Stimulated activated CD8-positive, alpha-beta memory T cell treated with anti-CD3 and anti-CD28 coated beads, Interleukin-15, amount 100 ng/mL, for 4 hours (primary cell): ENCODE measurements around the gene FAM149A.

ENCODE experiments used
- DNase-seq, 2 donors: peaks; one replicate each; pipeline ENCODE4 v3.0.0-alpha.2; 2020; ENCODE audit warnings: low read depth in 2 of 2

FAM149A gene

GRCh38 chr4:186104114-186104889 is at the start of gene FAM149A:
FAM149A (plus strand) TSS chr4:186104704.
- DNase-seq, result peak; percentile 4 to 20

DNA sequence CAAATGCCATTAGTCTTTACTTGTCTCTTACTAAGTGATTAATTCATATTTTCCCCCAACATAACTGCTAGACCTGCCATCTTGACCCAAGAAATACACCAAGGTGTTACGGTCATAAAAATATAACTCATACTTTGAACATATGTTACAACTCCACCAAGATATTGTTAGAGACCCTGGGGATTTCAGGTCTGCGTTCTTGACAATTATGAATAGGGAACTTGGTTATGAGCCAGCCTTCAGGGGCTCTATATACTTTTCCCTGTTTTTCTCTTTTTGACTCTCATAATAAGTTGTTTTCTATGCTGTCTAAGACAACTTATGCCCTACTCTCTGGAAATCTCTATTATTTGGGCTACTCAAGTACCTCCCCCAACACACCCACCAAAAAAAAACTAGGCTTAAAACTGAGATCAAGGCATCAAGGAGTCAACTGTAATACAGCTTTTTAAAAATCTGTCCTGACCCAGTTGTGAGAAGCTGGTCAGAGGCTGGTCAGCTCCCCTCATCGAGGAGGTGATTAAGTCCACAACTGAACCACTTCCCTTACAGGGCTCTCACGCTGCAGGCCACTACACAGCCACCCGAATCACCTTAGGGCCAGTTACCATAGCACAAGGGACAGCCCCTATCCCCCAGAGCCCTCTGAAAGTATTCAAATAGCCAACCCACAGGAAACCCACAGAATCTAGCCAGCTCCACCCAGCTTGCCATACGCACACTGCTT is 46.1 kb upstream of the FAM149A start:
- DNase-seq, result no peak

GRCh38 chr4:186058980-186059316 is 45.6 kb upstream of the FAM149A start:
- no peak for DNase-seq

DNA sequence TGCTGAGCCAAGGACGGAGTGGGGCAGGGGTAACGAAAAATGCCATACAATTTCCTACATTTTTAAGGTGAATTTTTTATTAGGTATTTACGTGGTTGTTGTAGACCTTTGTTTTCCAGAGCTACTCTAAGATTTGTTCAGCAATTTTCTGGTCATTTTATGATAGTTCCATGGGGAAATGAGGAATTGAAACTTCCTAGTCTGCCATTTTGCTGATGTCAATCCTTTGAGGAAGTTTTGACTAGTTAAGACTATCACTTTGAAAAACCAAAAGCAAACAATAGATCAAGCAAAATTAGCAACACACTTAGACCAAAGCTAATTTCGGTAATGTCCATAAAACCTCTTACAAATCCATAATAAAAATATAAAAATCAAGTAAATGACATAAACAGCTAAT is 42.6 kb upstream of the FAM149A start:
- DNase-seq, result no peak

DNA sequence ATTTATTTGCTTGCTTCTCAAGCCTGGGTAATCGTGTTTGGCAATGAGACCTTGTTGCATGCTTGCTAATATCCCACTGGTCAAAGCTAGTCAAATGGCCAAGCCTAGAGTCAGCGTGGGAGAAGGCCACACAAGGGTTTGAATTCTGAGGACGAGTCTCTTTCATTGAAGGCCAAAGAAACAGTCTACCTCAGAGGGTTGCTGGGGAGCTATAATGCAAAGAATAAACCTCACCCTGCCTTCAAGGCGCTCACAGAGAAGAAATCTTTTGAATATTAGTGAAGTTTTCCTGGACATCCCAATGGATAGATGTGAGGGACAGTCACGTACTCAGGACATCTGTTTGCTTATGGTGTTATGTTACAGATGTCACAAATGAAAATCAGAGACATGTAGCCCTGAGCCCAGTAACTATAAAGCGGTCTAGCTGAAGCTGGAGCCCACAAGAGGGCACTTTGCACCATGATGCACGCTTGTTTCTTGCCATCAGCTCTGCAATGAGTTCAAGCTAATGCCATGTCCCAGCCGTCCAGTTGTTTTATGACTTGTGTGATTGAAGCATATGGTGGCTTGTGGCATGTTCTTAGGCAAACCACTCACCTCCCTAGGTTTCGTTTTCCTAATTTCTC is 36.6 kb upstream of the FAM149A start:
- no peak for DNase-seq

DNA sequence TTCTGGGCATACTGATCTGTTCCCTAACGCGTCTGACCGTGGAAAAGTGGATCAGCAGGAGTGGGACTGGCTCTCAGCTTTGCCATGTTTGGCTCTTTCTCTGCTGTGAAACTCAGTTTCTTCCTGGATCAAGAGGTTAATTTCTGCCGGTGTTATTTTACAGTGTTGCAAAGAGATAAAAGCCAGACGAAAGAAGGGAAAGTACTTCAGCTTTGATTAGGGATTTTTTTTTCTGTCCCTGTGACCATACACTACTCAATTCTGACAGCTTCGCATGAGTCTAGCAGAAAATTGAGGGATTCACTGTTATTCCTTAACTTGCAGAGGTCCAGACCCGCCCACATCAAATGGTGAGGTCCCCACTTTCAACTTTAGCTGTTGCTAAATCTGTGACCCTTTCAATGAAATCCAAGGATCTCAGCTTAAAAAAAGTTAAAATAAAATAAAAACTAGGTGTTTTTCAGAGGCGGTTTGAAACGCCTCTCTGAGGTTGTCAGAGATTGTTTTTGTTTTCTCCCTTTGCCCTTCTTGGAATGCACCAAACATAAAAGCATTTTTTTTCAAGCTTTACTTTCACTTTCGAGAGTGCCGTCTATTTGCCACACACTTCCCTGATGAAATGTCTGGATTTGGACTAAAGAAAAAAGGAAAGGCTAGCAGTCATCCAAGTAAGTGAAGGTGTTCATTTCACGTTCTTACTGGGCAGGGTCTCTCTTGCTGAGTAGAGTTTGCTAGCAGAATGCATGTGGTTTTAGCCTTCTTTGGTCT is 35.7 kb upstream of the FAM149A start, which contains the start of gene TLR3:
TLR3 (plus strand) TSS at position 576 of the 768 bp plus-strand sequence. CDS start 7,464 bp downstream, outside the sequence.
- DNase-seq, result no peak

- DNase-seq, result no peak
Measured at GRCh38 chr4:186069729-186070128, 34.8 kb upstream of the FAM149A start.

- no peak for DNase-seq
Measured at GRCh38 chr4:186072516-186072915, 32.0 kb upstream of the FAM149A start.

DNA sequence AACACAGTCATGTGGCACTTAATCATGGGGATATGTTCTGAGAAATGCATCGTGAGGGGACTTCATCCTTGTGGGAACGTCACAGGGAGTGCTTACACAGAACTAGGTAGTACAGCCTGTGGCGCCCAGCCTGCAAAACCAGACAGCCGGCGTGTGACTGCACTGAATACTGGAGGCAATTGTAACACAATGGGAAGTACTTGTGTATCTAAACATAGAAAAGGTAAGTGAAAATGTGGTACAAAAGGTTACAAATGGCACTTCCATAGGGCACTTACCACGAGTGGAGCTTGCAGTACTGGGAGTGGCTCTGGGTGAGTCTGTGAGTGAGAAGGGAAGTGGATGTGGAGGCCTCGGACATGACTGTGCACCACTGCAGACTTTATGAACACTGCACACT is 30.3 kb upstream of the FAM149A start:
- no peak for DNase-seq

DNA sequence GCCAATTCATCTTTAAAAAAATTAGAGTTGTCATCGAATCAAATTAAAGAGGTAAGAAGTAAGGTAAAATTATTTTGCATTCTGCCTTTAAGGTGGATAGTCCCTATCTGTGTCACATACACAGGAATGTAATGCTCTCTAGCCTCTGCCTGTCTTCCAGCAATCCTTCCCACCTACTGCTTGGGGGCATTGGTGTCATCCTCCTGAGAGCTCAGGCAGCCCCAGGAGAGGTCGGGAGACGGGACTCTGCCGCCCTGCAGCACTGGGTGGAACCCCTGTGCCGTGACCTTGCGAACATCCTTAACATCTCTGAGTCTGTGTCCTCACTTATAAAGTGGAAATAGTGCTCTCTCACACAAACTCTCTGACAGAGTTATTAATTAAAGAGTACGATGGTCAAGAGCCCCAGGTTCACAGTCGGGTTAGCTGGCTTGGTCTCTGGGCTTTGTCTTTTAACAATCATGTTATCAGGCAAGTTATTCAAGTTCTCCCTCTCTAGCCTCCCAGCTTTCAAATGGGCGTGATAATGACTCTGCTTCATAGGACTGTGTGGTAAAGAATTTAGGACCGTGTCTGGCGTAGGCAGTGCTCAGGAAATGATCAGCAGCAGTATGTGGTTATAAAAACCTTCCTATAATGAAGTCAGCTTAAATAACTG is 25.4 kb upstream of the FAM149A start:
- no peak for DNase-seq

GRCh38 chr4:186079694-186080093 is 24.8 kb upstream of the FAM149A start:
- DNase-seq, result no peak

GRCh38 chr4:186081202-186081807 is 23.2 kb upstream of the FAM149A start:
- no peak for DNase-seq

DNA sequence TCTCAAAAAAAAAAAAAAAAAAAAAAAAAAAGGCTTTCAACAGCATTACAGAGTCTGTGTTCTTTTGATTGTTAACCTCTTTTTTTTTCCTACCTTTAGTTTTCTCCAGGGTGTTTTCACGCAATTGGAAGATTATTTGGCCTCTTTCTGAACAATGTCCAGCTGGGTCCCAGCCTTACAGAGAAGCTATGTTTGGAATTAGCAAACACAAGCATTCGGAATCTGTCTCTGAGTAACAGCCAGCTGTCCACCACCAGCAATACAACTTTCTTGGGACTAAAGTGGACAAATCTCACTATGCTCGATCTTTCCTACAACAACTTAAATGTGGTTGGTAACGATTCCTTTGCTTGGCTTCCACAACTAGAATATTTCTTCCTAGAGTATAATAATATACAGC is 22.3 kb upstream of the FAM149A start:
- DNase-seq, result no peak

GRCh38 chr4:186088523-186088922 is 16.0 kb upstream of the FAM149A start:
- no peak for DNase-seq

- no peak for DNase-seq
Measured at GRCh38 chr4:186092296-186092695, 12.2 kb upstream of the FAM149A start.

- DNase-seq, result no peak
Measured at GRCh38 chr4:186095406-186095805, 9.1 kb upstream of the FAM149A start.

DNA sequence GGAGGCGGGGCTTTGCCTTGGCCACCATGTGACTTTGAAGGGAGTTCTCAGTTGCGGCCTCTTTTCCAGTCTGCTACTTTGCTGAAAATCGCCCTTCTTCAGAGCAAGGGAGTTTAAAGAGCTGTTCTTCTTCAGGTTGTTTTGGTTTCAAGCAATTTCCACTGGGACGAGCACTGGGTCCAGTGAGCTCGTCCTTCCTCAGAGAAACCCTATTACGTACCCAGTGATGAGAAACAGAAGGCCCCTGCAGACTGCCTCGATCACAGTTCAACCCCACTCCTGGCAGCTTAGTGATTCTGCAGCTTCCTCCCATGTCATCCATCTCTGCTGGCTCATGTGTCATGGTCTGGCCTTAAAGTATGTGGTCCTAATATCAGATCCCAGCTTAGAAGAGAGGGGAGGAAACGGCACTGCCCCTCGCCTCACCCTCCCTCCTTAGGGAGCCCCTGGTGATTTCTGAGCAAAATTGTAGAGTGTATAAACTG is 7.8 kb upstream of the FAM149A start:
- DNase-seq, result no peak

GRCh38 chr4:186097386-186097785 is 7.1 kb upstream of the FAM149A start:
- no peak for DNase-seq

DNA sequence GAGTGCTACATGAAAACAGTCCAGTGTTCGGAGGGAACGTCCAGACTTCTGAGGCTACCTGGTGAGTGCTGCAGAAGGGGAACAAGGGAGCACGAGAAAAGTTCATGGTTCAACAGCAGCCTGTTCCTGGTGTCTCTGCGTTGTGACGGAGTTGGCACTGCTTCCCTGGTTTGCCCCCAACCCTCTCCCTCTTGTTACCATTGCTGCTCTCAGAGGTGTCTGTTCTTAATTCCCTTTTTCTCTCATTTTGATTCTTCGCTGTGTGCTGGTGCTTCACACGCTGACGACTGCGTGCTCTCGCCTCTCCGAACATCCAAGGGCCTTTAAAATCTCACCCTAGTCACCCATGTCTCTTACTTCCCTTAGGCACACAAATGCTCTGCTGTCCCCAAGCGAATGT is 1.6 kb upstream of the FAM149A start:
- no peak for DNase-seq

DNA sequence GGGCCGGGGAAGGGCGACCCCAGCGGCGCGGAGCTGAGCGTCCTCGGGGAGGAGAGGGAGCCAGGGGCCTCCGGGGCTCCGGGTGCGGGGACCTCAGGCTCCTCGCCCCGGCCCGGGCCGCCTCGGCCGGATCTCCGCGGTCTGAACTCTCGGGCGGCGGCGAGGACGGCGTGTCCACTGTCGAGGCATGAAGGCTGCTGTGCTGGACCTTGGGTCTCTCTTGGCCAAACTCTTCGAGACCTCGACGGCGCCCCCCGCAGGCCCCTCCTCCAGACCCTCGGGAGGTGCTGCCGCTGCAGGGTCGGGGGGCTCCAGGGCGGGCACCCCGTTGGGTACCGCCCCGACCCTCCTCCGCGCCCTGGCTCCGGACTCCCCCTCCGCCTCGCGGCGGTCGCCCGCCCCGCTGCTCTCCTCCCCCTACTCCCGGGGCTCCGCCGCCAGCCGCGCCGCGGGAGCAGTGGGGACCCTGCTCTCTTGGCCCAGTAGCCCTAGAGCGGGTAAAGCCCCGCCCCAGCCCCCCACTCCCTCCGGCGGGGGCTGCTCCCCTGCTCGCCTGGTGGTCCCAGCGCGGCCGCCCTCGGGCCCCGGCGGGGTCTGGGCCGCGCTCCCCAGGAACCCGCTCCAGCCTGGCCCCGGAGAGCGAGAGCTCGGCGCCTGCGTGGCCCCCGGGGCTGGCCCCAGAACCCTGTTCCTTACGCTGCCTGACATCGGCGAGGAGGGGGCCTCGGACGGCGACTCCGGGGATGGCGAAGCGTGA is 564 bp downstream of the FAM149A start:
- DNase-seq, result no peak
